Measurements from ENCODE around the gene TNS4. TPM values are rescaled to one million over a fixed set of nuclear protein-coding genes. Genes with fewer than 3 reads are reported as not detected.
"Not testable (repeated sequence)": the region's sequence is repeated elsewhere in the genome, so short reads cannot be mapped to it uniquely, and the experiment has no call there.

TNS4 gene
- 1 to 10 TPM in 1 of 4 donors, not detected in 3; 2.2 TPM for total RNA-seq

- H3K9me3 ChIP-seq = peaks cover 0 to 8% (median 0%) of the 10 kb centered on the region in 3 donors
- no CpG with 5 or more reads among the region's 7 CpGs for WGBS, 2 donors (ENCODE audit: low coverage in 1 of 2)
Observed at GRCh38 chr17:40501499-40501911, at the start of gene TNS4. Gene TNS4, minus strand, starts transcription at chr17:40501623. Its CDS starts 5,198 bp downstream, at chr17:40496425.

GRCh38 chr17:40550608-40551007, 49.2 kb upstream of the TNS4 start:
- WGBS, 2 donors (ENCODE audit: low coverage in 1 of 2) = 47 to 55% methylated on average over 1 to 7 of the region's 8 CpGs

More at GRCh38 chr17:40501499-40501911, at the start of gene TNS4:
- no peak for ATAC-seq
- H3K27ac ChIP-seq = peak within 1 kb of the TSS in 1 of 4 donors; percentile 83
- peaks cover 0 to 38% (median 11%) of the 10 kb centered on the region in 3 donors for H3K4me1 ChIP-seq
- no peaks in the 10 kb centered on the region for H3K36me3 ChIP-seq
- no peak for TF ChIP-seq POLR2AphosphoS5 (IDR thresholded peaks at IDR 0.05)
- TF ChIP-seq EP300 (IDR thresholded peaks at IDR 0.05) = no peak
- no peak for TF ChIP-seq CTCF (IDR thresholded peaks at IDR 0.05)
- no peak for TF ChIP-seq POLR2A (IDR thresholded peaks at IDR 0.05)
- no peaks in the 10 kb centered on the region for H3K27me3 ChIP-seq
- no peak within 1 kb of the TSS for H3K4me3 ChIP-seq

GRCh38 chr17:40548982-40549685, 47.7 kb upstream of the TNS4 start:
- Histone ChIP-seq H3K4me1 (peaks cover 0 to 70% (median 49%) of the 10 kb centered on the region in 3 donors), H3K4me3 (no peak overlapping the region), H3K27me3 (no peaks in the 10 kb centered on the region), H3K36me3 (no peaks in the 10 kb centered on the region), H3K27ac (peak overlapping the region; percentile 59 to 80 (median 77)), H3K9me3 (no peaks in the 10 kb centered on the region)
- TF ChIP-seq POLR2AphosphoS5 (IDR thresholded peaks at IDR 0.05) (peak; percentile 93), EP300 (IDR thresholded peaks at IDR 0.05) (no peak)
- WGBS, 2 donors (ENCODE audit: low coverage in 1 of 2) = 41 to 53% methylated on average over 2 to 4 of the region's 9 CpGs
- peak; percentile 51 for ATAC-seq

More at GRCh38 chr17:40550608-40551007, 49.2 kb upstream of the TNS4 start:
- Histone ChIP-seq H3K36me3 (no peaks in the 10 kb centered on the region), H3K27me3 (no peaks in the 10 kb centered on the region), H3K9me3 (no peaks in the 10 kb centered on the region), H3K4me1 (peaks cover 0 to 80% (median 50%) of the 10 kb centered on the region in 3 donors), H3K4me3 (no peak overlapping the region), H3K27ac (peak overlapping the region in 3 of 4 donors; percentile 75 to 80 (median 79))
- TF ChIP-seq POLR2AphosphoS5 (IDR thresholded peaks at IDR 0.05) = peak; percentile 35
- TF ChIP-seq EP300 (IDR thresholded peaks at IDR 0.05) = no peak
- peak; percentile 67 for ATAC-seq

- WGBS, 2 donors (ENCODE audit: low coverage in 1 of 2) = 85 to 87% methylated on average over 6 to 8 of the region's 9 CpGs
- Histone ChIP-seq H3K4me1 (peaks cover 0 to 71% (median 51%) of the 10 kb centered on the region in 3 donors), H3K9me3 (no peaks in the 10 kb centered on the region), H3K36me3 (no peaks in the 10 kb centered on the region), H3K27me3 (no peaks in the 10 kb centered on the region), H3K27ac (peak overlapping the region; percentile 59 to 80 (median 77)), H3K4me3 (no peak overlapping the region)
- no peak for TF ChIP-seq POLR2A (IDR thresholded peaks at IDR 0.05)
- no peak for TF ChIP-seq CTCF (IDR thresholded peaks at IDR 0.05)
- TF ChIP-seq EP300 (IDR thresholded peaks at IDR 0.05) = no peak
- TF ChIP-seq POLR2AphosphoS5 (IDR thresholded peaks at IDR 0.05) = no peak
- no peak for ATAC-seq
Observed at GRCh38 chr17:40548491-40548981, 47.1 kb upstream of the TNS4 start.

GRCh38 chr17:40547785-40548478, 46.5 kb upstream of the TNS4 start:
- peaks cover 0 to 71% (median 51%) of the 10 kb centered on the region in 3 donors for H3K4me1 ChIP-seq
- 58 to 67% methylated on average over 2 of the region's 2 CpGs for WGBS, 2 donors (ENCODE audit: low coverage in 1 of 2)
- peak overlapping the region in 3 of 4 donors; percentile 75 to 80 (median 79) for H3K27ac ChIP-seq
- no peak overlapping the region for H3K4me3 ChIP-seq
- no peak for ATAC-seq
- H3K9me3 ChIP-seq = no peaks in the 10 kb centered on the region
- H3K27me3 ChIP-seq = no peaks in the 10 kb centered on the region
- no peaks in the 10 kb centered on the region for H3K36me3 ChIP-seq
- no peak for TF ChIP-seq POLR2A (IDR thresholded peaks at IDR 0.05)
- no peak for TF ChIP-seq POLR2AphosphoS5 (IDR thresholded peaks at IDR 0.05)
- no peak for TF ChIP-seq EP300 (IDR thresholded peaks at IDR 0.05)

GRCh38 chr17:40547079-40547784, 45.8 kb upstream of the TNS4 start:
- Histone ChIP-seq H3K27ac (peak overlapping the region in 3 of 4 donors; percentile 75 to 80 (median 79)), H3K27me3 (no peaks in the 10 kb centered on the region), H3K9me3 (no peaks in the 10 kb centered on the region), H3K4me3 (no peak overlapping the region), H3K36me3 (no peaks in the 10 kb centered on the region), H3K4me1 (peaks cover 0 to 71% (median 52%) of the 10 kb centered on the region in 3 donors)
- no peak for TF ChIP-seq EP300 (IDR thresholded peaks at IDR 0.05)
- no peak for TF ChIP-seq POLR2A (IDR thresholded peaks at IDR 0.05)
- no peak for TF ChIP-seq POLR2AphosphoS5 (IDR thresholded peaks at IDR 0.05)
- no peak for TF ChIP-seq CTCF (IDR thresholded peaks at IDR 0.05)
- ATAC-seq = no peak
- WGBS, 2 donors (ENCODE audit: low coverage in 1 of 2) = 90% methylated on average over 4 of the region's 11 CpGs; no CpG with 5 or more reads in 1 of the 2 donors

GRCh38 chr17:40546497-40546896, 45.1 kb upstream of the TNS4 start:
- not testable (repeated sequence) for H3K9me3 ChIP-seq, H3K27ac ChIP-seq, H3K4me3 ChIP-seq, H3K36me3 ChIP-seq, H3K27me3 ChIP-seq, ATAC-seq
- 82 to 91% methylated on average over 3 to 4 of the region's 4 CpGs for WGBS, 2 donors (ENCODE audit: low coverage in 1 of 2)
- H3K4me1 ChIP-seq = peaks cover 0 to 71% (median 54%) of the 10 kb centered on the region in 3 donors

All from gastroesophageal sphincter (tissue), 4 donors.